Measurements from ENCODE around the gene LIPK. TPM values are rescaled to one million over a fixed set of nuclear protein-coding genes. Genes with fewer than 3 reads are reported as not detected.
A peak's percentile ranks its signal among the peaks of the same experiment; 100 is the strongest.
"Not testable (repeated sequence)": the region's sequence is repeated elsewhere in the genome, so short reads cannot be mapped to it uniquely, and the experiment has no call there.

LIPK gene, protein sequence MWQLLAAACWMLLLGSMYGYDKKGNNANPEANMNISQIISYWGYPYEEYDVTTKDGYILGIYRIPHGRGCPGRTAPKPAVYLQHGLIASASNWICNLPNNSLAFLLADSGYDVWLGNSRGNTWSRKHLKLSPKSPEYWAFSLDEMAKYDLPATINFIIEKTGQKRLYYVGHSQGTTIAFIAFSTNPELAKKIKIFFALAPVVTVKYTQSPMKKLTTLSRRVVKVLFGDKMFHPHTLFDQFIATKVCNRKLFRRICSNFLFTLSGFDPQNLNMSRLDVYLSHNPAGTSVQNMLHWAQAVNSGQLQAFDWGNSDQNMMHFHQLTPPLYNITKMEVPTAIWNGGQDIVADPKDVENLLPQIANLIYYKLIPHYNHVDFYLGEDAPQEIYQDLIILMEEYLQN
- total RNA-seq = not detected in 2 replicates

GRCh38 chr10:88705958-88706357 lies at the start of gene LIPK:
LIPK (plus strand) TSS chr10:88706249; CDS start chr10:88724544, 18,295 bp downstream.
- no peak for DNase-seq (ENCODE audit: low read depth in 2 of 2)

GRCh38 chr10:88657901-88658300 lies 48.1 kb upstream of the LIPK start:
- DNase-seq (ENCODE audit: low read depth in 2 of 2) = no peak

GRCh38 chr10:88659725-88660597 lies 46.1 kb upstream of the LIPK start:
- no peak for DNase-seq (ENCODE audit: low read depth in 2 of 2)

DNA sequence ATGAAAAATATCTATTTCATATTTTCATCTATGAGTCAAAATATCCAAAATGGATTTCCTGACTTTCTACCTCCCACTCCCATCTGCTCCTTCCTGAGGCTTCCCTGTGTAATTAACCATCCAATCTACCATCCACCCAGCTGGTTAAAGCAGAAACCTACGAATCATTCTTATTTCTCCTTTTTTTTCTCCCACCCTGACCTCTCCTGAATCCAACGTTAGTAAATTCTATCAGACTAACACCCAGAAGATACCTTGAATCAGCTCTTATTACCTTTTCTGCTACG lies 45.5 kb upstream of the LIPK start:
- peak; percentile 1 to 68 for DNase-seq (ENCODE audit: low read depth in 2 of 2)

DNA sequence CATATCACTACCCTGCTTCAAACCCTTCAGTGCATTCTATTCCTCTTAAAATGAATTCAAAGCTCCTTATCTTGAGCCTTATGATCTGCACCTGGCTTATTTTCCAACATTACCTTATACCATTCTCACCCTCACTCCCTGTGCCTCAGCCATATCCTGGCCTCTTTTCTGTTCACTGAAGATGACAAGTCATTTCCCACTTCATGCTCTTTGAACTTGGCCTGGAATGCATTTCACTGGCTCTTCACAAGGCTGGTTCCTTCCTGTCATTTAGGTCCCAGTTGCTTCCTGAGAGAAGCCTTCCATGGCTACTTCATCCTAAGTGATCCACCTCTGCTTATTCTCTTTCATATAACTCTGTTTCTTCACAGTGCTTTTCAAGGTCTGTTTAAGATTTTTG lies 45.0 kb upstream of the LIPK start:
- DNase-seq (ENCODE audit: low read depth in 2 of 2) = peak; percentile 9 to 57

GRCh38 chr10:88661577-88661976 lies 44.5 kb upstream of the LIPK start:
- DNase-seq (ENCODE audit: low read depth in 2 of 2) = no peak

- DNase-seq (ENCODE audit: low read depth in 2 of 2) = not testable (repeated sequence)
Observed at GRCh38 chr10:88663153-88663552, 42.9 kb upstream of the LIPK start.

GRCh38 chr10:88664142-88664541 lies 41.9 kb upstream of the LIPK start, which contains the start of gene LIPF:
LIPF (plus strand) TSS chr10:88664442; CDS start chr10:88667298, 2,856 bp downstream.
- no peak for DNase-seq (ENCODE audit: low read depth in 2 of 2)

DNA sequence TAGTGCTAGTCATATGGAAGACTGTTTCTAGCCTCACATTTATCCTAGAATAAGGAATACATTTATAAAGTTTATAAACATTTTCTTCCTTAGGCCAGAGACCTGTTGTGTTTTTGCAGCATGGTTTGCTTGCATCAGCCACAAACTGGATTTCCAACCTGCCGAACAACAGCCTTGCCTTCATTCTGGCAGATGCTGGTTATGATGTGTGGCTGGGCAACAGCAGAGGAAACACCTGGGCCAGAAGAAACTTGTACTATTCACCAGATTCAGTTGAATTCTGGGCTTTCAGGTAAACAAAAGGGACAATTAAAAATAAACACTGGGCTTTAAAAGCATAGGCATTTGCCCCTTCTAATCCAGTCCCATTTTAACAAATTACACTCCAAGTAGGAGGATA lies 37.6 kb upstream of the LIPK start:
- peak in 1 of 2 donors; percentile 60 for DNase-seq (ENCODE audit: low read depth in 2 of 2)

GRCh38 chr10:88670497-88670896 lies 35.6 kb upstream of the LIPK start:
- no peak for DNase-seq (ENCODE audit: low read depth in 2 of 2)

GRCh38 chr10:88672041-88672440 lies 34.0 kb upstream of the LIPK start:
- DNase-seq (ENCODE audit: low read depth in 2 of 2) = peak in 1 of 2 donors; percentile 24

DNA sequence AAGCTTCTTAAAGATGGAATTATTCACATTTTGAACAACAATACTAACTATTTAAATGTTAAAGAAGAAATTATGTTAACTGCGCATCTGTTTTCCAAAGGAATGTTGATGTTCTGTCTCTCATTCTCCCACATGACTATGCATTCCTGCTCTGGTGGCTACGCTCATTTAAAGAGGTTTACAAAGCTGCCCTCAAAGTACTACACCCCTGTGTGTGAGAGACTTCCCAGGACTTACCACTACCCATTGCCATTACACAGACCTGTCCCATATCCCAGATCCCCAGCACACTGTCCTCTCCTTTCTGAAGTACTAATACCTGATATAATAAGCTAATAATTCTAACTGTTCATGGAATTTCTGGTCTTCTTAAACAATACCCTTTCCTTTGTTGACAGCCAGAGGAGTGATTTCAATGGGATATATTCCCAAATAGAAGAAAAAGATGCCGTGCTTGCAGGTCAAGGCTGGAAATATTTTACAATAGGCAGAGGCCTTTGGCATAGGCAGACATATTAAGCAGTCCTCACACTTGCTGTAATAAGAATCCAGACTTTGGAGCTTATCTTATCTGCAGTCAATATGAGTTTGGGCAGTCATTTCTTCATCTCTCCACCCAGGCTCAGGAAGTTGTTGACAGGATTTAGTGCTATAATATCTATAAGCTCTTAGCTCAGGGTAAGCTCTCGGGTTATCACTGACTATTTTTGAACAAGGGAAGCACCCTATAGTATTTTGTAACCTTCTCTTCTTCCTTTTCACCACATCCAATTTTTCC lies 29.6 kb upstream of the LIPK start:
- no peak for DNase-seq (ENCODE audit: low read depth in 2 of 2)

- DNase-seq (ENCODE audit: low read depth in 2 of 2) = peak in 1 of 2 donors; percentile 47
Observed at GRCh38 chr10:88680958-88681357, 25.1 kb upstream of the LIPK start.

DNA sequence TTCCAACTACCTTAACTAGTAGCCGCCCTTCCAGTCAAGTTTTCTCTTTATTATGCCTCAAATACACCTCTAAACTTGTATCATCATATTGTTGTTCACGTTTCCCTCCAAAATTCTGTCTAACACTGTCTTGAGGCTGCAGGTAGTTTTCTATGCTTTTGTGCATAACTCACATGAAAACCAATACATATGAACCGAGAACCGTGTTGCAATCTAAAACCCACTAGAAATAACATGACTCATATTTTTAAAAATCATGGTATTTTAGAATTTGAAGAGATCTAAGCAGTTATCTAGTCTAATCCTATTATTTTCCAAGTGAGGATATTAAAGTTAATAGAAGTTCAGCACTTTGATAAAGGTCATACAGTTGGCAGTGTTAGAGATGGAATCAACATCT lies 23.6 kb upstream of the LIPK start:
- no peak for DNase-seq (ENCODE audit: low read depth in 2 of 2)

GRCh38 chr10:88687853-88688467 lies 18.1 kb upstream of the LIPK start:
- peak; percentile 30 to 35 for DNase-seq (ENCODE audit: low read depth in 2 of 2)

- DNase-seq (ENCODE audit: low read depth in 2 of 2) = no peak
Observed at GRCh38 chr10:88689366-88689765, 16.7 kb upstream of the LIPK start.

DNA sequence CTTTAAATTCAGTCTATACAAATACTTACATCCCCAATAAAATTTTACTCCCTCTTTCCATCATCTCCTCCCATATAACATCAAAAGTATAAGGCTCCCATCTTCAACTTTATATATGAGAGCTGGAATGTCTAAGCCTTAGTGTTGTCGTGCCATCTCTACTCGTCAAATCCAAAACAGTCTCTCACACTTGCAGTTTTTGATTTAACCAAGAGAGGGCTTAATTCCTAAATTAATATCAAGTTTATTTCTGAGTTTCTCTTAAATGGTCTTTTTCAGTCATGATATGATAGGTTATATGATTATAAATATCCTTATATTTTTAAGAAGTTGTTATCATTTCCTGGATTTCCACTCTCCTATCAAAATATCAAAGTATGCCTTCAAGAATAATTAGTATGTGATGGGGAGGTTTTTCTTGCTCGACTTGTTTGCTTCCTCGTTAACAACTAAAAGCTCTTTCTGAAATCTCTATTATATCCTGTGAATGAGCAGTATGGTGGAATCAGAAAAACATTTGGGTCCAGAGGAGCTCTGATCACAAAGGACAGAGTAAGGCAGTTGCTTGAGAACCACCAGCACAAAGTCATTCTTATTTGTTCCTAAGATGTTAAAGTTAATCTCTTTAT lies 12.5 kb upstream of the LIPK start:
- DNase-seq (ENCODE audit: low read depth in 2 of 2) = peak; percentile 1 to 7

DNA sequence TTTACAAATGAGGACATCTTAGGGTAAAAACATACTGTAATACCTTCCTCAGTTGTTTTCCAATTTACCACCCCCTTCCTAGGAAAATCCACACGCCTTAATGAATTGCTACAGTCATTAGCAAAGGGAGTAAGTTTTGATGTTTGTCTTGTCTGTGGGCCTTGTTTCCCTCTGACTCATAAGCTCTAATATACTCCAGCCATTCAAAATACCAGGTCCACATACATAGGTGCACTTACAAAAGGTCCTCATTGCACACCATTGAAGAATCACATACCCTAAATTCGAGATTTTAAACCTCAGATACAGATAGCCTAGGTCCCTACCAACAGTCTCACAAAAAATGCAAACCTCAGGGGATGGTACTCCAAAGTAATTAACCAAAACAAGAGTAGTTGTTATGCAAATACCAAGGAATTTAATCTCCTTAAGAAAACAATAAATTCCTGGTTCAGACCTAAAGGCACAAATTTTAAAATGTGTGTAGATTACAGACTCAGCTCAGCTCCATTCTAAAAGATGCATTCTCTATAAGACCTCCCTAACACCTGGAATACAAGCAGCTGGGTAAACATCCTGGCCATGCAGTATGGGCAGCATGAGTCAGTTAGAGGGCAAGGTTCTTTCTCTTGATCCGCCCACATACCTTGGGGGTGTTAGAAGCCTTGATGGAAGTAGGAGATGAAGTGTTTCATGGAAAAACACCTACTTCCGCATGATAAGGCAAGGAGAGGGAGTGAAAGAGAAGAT lies 3.0 kb upstream of the LIPK start:
- peak in 1 of 2 donors; percentile 22 for DNase-seq (ENCODE audit: low read depth in 2 of 2)

- DNase-seq (ENCODE audit: low read depth in 2 of 2) = peak in 1 of 2 donors; percentile 52
Observed at GRCh38 chr10:88707429-88708155, 1.5 kb downstream of the LIPK start.

Data from lung microvascular endothelial cell (primary cell).